NOMO-1 treated with DMSO at 0.1 percent for 48 hours (cell line): ENCODE measurements around the gene SRM.
"Not testable (repeated sequence)": the region's sequence is repeated elsewhere in the genome, so short reads cannot be mapped to it uniquely, and the experiment has no call there.

ENCODE experiments used
- DNase-seq: peaks from one replicate; lab custom pipeline; 2025; ENCODE audit not compliant: unreplicated experiment; lab: John Stamatoyannopoulos, UW

SRM gene

GRCh38 chr1:11065796-11066195 is 6.0 kb upstream of the SRM start:
- DNase-seq, result no peak

DNA sequence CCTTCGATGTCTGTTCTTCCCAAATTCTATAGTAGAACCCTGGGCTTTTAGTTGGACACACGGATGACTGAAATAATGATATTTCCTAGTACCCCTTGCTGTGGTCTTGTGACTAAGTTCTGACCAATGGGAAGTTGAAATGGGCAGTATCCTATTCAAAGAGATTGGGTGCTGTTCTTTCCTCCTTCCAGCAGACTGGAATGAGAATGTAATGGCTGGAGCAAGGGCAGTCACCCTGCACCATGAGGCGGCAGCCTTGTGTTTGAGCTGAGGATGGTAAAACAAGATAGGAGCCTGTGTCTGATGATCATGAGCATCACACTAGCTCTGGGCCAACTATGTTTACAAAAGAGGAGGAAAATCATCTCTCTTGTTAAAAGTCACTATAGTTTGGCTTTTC is 5.1 kb upstream of the SRM start:
- DNase-seq, result no peak

DNA sequence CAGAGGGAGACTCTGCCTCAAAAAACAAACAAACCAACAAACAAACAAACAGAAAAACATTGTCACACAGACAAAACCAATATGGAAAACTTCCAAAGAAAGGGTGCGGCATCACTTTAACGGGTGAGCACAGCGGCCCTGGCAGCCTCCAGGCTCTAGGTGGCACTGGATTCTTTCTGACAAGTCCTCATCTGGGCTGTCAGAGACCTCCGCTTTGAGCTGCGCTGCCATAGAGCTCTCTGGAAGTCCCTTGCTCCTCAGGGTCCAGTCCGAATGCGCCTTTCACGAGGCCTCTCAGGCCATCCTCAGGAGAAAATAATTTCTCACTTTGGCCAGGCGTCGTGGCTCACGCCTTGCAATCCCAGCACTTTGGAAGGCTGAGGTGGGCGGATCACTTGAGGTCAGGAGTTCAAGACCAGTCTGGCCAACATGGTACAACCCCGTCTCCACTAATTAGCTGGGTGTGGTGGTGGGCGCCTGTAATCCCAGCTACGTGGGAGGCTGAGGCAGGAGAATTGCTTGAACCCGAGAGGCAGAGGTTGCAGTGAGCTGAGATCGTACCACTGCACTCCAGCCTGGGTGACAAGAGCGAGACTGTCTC is 4.2 kb upstream of the SRM start:
- not testable (repeated sequence) for DNase-seq

DNA sequence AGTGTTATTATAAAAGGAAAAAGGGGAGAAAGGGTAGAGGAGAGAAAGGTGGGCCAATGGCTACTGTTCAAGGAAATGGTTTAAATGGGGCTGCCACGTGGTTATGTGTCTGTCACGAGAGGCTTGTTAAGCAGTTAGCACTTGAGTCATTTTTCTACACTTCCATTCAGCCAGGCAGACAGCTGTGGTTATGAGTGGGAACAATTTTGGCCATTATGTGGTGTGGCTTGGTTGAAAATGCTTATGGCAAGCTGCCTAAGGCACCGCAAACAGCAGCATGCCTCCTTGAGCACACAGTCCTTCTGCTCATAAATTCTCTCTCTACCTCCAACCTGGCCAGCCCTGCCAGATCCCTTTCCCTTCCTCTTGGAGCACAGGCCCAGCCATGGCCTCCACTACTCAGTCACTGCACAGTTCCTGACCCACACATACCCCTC is 3.2 kb upstream of the SRM start:
- no peak for DNase-seq

DNA sequence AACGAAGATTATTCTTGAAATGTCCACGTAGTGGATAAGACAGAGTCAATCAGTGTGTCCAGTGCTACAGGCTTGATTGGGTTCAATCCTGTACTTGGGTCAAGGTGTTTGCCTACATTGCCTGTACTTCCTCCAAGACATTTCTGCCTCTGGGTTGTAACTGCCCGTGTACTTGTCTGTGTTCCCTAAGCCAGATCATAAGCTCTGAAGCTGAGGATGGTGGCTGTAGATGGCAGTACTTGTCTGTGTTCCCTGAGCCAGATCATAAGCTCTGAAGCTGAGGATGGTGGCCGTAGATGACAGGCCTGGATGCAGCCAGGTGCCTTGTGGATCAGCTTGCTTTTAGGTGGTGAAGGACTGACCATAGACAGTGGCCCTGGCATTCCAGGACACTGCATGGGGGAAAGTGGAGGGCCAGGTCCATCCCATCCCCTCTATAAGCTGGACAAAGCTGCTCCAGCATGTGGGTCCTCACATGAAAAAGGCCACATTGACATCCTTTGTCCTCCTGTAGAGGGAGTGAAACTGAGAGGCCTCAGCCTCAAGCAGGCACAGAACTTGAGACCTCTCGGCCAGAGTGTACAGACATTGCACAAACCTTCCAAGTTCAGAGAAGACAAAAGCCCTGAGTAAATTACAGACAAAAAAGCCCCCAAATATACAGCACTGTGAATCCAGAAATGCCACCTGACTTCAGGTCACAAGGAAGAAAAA is 2.0 kb upstream of the SRM start:
- DNase-seq, result no peak

- no peak for DNase-seq
Observed at GRCh38 chr1:11059155-11059967, 457 bp downstream of the SRM start.

DNA sequence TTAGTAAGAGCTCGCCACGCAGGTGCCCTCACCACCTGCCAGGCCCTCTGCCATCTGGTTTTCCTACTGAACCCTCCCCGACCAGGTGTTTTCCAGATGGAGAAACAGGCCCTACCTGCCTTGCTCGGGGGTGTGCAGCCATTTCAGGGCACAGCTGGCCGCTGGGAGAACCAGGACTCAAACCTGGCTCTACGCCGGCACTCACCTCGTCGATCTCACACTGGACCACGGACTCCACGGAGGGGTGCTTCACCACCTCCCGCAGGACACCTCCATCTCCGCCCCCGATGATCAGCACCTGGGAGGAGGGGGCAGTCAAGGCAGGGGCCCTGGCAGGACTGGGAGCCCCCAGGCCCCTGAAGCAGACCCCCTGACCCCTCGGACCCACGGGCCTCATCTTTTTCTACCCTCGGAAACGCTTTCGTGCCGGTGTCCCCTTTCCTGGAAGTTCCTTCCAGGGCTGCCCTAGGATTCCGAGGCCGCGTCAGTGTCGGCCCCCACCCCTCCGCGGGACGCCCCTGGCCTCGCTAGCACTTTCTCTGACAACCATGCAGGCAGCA is 1.1 kb downstream of the SRM start:
- DNase-seq, result no peak

DNA sequence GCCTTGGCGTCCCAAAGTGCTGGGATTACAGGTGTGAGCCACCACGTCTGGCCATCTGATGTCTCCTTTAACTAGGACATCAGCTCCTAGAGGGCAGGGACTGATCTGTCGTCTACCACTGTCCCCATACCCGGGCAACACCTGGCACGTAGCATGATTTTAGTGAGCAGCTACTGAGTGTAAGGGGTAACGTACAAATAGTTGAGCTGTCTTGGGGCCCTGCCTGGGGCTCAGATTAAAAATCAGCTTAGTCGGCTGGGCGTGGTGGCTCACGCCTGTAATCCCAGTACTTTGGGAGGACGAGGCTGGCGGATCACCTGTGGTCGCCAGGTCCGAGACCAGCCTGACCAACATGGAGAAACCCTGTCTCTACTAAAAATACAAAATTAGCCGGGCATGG is 1.8 kb downstream of the SRM start:
- no peak for DNase-seq

GRCh38 chr1:11057477-11057876 is 2.3 kb downstream of the SRM start:
- DNase-seq, result no peak

- DNase-seq, result no peak
Observed at GRCh38 chr1:11056504-11056903, 3.3 kb downstream of the SRM start.

DNA sequence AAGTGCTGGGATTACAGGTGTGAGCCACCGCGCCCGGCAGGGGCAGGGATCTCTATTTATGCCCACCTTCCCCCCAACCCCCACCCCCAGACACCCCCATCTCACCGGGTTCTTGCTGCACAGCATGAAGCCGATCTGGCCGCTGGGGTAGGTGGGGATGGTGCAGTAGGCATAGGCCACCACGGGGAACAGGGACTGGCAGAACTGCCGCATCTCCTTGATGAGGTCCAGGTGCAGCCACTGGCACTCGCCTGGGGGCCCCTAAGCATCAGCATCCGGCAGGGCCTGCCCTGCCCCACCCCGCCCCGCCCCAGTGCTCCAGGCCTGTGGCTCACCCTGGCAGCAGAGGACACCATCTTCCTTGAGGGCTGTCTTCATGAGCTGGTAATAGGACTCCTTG is 4.1 kb downstream of the SRM start:
- no peak for DNase-seq

DNA sequence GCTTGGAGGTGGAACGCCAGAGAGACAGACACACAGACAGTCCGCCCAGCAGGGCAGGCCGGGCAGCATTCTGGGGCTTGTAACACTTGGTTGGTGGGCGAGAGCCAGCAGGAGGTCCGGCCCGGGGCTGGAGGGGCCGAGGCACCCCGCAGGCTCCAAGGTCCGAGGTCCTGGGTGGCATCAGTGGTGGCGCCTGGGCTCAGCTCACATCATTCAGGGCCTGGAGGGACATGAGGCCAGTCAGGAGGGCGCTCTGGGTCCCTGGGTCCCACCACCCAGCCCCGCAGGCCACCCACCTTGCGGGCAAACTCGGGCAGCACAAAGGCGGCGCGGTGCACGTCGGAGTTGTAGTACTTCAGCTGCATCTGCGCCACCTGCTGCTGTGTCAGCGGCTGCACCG is 5.2 kb downstream of the SRM start:
- DNase-seq, result no peak

GRCh38 chr1:11054181-11054580 is 5.6 kb downstream of the SRM start:
- no peak for DNase-seq

DNA sequence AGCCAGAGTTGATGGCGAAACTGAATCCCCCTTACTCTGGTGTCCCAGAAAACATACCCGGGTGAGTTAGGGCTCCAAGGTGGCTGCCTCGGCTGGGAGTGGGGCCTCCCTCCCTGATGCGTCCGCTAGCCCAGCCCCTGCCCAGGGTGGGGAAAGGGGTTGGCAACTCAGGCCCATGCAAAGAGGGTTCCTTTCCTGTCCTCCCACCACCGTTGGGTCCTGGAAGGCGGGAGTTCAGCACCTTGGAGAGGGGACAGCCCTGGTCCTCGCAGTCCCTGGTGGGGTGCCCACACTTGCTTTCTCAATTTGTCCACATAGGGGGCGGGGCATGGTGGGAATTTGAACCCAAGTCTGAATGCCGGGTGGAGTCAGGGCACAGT is 6.1 kb downstream of the SRM start:
- no peak for DNase-seq

GRCh38 chr1:11052839-11053757 is 6.7 kb downstream of the SRM start:
- DNase-seq, result no peak

DNA sequence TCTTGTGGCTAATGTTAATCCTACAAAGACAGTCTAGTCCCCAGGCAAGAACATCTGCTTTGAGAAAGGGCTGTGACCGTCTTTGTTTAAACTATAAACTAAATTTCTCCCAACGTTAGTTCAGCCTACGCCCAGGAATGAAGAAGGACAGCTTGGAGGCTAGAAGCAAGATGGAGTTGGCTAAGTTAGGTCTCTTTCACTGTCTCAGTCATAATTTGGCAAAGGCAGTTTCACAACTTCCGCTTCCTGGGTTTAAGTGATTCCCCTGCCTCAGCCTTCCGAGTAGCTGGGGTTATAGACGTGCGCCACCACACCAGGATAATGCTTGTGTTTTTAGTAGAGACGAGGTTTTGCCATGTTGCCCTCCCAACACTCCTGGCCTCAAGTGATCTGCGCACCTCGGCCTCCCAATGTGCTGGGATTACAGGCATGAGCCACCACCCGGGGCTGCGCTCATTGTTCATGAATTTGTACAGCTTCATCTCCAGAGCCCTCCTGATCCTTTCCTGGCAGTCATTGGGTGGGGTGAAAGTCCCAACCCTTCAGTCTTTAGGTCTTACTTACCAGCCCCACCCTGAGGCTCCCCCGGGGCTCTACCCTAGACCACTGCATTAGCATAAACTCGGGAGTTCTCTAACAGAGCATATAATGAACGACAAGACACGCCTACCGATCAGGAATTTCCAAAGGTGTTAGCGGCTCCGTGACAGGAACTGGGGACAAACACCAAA is 7.9 kb downstream of the SRM start:
- DNase-seq, result peak; percentile 77

- DNase-seq, result not testable (repeated sequence)
Observed at GRCh38 chr1:11051121-11051520, 8.7 kb downstream of the SRM start.

DNA sequence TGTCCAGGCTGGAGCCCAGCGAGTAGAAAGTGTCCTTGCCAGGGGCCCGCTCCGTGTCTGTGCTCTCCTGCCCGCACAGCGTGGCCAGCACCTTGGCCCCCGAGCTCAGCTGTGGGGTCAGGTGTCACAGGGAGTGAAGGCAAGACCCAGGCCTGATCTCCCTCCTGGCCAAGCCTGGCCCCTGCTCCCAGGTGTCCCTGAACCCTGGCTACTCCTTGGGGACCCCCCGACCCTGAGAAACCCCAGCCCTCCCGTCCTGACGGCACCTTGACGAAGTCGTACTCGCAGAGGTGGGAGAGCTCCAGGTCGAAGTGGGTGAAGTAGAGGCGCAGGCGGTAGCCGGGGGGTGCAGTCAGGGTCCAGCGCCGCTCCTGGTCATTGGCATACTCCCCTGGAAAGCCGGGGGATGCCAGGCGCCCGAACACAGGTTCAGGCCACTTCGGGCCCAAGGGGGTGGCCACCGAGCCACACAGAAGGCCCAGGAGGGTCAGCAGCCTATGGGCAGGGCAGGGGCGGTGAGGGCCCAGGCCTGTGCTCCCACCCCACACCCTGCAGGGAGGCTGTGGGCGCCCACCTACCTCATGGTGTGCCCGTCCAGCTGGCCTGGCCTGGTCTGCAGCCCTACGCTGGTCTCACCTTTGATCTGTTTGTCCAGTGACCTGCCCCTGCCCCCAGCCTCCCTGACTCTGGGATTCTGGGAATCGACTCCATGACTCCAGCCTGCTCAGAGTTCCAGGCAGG is 13.0 kb downstream of the SRM start, which contains the start of gene MASP2:
TSS of gene MASP2 (minus strand) at position 615 of the 741 bp plus-strand sequence. CDS start at position 583, 32 bp downstream.
- DNase-seq, result no peak

DNA sequence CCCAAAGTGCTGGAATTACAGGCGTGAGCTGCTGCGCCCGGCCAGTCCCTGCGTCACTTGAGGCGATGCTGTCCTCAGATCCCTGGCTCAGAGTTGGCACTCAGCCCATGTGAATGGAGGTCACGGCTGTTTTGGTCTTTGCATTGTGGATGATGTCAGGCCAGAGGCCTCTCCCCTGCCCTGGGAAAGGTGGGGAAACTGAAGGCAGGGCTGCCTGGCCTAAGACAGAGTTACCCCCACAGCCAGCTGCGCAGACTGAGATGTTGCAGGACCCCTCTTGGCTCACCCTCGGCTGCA is 13.6 kb downstream of the SRM start:
- no peak for DNase-seq
